Measurements from ENCODE around the gene CEP128.

Gene CEP128

DNA sequence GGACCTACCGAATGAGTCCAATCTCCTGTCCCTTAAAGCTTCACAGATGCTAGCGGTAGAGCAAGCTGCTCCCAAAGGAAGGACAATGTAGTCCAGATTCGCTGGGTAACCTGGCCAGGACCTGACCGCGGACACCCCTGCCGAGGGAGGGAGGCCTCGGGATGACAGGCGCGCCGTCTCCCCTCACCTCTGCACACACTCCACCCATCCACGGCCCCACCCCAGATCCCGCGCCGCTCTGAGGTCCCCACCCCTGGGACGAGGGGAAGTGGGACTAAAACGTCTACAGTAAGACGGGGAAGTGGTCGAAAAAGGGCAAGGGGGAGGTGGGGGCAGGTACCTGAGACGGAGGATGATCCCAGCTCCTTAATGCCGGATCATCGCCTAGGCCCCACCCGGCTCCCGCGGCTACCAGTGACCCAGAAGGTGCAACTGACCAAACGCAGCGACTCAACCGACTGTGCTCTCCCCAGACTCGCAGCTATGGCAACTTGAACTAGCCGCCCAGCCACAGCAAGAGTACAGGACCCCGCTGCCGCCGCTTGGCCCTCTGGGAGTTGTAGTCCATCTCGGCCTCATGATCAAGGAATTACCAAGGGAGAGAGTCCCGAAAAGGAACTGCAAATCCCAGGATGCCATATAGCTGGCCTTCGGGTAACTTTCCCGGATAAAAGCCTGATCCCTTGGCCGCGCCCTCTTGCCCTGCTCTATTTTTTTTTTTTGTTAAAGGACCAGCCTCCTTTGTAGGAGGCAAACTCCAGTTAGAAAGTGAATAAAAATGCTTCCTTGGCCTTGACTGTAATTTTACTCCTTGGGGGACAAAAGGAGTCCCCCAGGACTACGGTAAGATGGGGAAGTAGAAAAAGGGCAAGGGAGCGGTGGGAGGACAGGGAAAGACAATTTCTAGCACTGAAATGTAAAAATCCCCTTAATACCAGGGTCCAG, at the start of gene CEP128:
TSS of gene CEP128 (minus strand) at position 498 of the 945 bp plus-strand sequence.
- DNase-seq (ENCODE audit: low read depth), result peak; percentile 93

GRCh38 chr14:80988735-80989429, 47.3 kb upstream of the CEP128 start:
- DNase-seq (ENCODE audit: low read depth), result no peak

GRCh38 chr14:80988192-80988591, 46.7 kb upstream of the CEP128 start:
- DNase-seq (ENCODE audit: low read depth), result no peak

GRCh38 chr14:80987235-80988032, 45.9 kb upstream of the CEP128 start:
- peak; percentile 70 for DNase-seq (ENCODE audit: low read depth)

DNA sequence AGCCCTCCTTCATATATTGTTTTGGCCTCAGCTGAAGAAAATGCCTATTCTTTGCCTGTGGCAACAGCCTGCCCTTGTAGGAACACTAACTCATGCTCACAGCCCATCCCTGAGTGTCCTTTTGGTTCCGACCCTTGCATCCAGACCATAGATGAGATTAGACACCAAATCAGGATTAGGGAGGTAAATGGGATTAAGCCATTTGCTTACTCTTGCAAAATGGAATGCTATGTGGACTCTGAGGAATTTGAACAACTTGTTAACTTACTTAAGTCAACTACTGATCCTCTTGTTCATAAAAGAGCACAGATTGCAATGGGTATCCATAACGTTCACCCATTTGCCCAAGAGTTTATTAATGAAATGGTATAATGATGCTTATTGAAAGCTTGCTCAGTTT, 41.2 kb upstream of the CEP128 start:
- no peak for DNase-seq (ENCODE audit: low read depth)

DNA sequence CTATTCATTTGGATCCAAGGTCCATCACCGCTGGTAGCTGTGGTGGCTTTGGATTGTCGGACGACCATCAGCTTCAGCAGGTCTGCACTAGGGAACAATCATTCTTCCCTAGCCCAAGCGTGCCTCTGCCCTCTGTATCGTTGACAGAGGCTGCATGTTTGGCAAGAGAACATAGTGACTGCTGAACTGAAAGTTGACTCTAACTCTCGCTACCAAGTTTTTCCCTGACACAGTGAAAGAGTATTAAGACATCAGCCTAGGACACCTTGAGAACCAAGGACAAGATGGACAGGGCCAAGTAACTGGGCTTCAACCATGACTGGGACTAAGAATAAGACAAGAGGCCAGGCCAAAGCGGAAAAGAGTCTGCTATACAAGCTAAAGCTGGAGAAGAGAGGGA, 40.1 kb upstream of the CEP128 start:
- DNase-seq (ENCODE audit: low read depth), result no peak

- DNase-seq (ENCODE audit: low read depth), result no peak
Observed at GRCh38 chr14:80981156-80981555, 39.6 kb upstream of the CEP128 start.

GRCh38 chr14:80979951-80980350, 38.4 kb upstream of the CEP128 start:
- no peak for DNase-seq (ENCODE audit: low read depth)

DNA sequence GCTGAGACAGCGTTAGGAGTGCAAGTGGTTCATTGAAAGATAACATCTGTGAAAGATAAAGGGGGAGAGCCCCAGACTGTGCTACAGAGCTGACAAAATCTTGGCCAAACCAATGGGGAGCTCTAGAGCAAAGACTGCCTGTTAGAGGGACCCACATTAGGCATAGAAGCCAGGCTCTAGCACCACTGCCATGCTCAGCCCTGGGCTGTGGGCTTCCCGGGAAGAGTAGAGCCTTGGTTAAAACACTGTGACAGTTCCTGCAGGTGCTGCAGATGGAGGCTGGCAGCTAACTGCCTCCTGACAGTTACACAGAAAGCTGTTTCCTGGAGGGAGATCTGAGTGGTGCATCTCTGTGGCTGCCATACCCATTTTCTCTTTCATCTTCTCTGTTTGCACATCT, 36.9 kb upstream of the CEP128 start:
- DNase-seq (ENCODE audit: low read depth), result no peak

- DNase-seq (ENCODE audit: low read depth), result no peak
Observed at GRCh38 chr14:80977221-80977620, 35.7 kb upstream of the CEP128 start.

DNA sequence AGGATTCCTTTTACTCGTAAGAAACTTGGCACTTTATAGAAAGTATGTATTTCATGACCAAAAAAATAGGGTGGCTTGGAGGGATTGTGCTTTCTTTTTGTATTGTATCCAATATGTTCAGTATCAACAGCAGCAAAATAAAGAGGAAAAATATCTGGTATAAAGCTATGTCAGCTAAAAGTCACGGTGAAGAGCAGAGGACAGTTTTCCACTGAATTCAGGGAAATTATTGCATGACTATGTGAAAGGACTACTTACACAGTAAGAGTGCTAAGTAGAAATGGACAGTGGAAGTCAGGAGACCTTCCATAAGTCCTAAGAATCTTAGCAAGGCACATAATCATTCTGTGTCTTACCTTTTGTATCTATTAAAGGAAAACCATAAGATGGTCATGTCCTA, 33.1 kb upstream of the CEP128 start:
- no peak for DNase-seq (ENCODE audit: low read depth)

GRCh38 chr14:80973931-80974641, 32.5 kb upstream of the CEP128 start:
- no peak for DNase-seq (ENCODE audit: low read depth)

GRCh38 chr14:80965037-80965436, 23.5 kb upstream of the CEP128 start:
- DNase-seq (ENCODE audit: low read depth), result no peak

DNA sequence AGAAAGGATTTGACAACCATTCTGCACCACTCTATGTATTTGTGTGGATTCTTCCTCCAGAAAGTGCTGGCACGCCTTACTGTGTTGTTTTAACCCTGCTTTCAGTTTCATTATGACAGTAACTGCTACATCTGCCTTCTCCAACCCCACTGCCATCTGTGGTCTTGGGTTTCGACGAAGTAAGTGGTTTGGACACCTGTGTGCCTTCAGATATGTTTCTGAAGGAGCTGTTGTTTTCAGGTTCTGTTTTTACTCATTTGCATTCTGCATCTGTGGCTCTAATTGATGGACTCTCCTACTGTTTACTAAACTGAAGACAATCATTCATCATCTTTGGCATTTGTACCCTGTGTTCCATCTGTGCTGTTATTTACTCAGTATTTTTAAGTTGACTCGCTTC, 18.0 kb upstream of the CEP128 start:
- DNase-seq (ENCODE audit: low read depth), result no peak

GRCh38 chr14:80958939-80959338, 17.4 kb upstream of the CEP128 start:
- no peak for DNase-seq (ENCODE audit: low read depth)

GRCh38 chr14:80958226-80958625, 16.7 kb upstream of the CEP128 start:
- no peak for DNase-seq (ENCODE audit: low read depth)

GRCh38 chr14:80957613-80958012, 16.1 kb upstream of the CEP128 start:
- DNase-seq (ENCODE audit: low read depth), result no peak

DNA sequence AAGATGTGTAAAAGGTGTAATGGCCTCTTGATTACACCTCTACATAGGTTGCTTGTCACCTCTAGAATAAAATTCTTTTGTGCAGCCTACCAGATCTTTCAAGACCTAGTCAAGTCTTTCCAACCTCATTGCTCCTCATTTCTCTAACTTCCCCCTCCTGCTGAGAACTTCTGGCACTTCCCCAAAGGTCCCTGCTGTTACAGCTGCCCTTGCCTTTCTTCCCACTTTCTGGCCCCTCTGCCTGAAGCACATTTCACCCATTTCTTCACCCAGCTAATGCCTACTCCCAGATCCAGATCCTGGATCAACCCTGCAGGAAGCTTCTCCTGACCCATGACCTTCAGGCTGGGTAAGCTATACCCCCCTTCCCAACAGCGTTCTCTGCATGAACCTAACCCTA, 15.4 kb upstream of the CEP128 start:
- no peak for DNase-seq (ENCODE audit: low read depth)

- no peak for DNase-seq (ENCODE audit: low read depth)
Observed at GRCh38 chr14:80956102-80956501, 14.6 kb upstream of the CEP128 start.

DNA sequence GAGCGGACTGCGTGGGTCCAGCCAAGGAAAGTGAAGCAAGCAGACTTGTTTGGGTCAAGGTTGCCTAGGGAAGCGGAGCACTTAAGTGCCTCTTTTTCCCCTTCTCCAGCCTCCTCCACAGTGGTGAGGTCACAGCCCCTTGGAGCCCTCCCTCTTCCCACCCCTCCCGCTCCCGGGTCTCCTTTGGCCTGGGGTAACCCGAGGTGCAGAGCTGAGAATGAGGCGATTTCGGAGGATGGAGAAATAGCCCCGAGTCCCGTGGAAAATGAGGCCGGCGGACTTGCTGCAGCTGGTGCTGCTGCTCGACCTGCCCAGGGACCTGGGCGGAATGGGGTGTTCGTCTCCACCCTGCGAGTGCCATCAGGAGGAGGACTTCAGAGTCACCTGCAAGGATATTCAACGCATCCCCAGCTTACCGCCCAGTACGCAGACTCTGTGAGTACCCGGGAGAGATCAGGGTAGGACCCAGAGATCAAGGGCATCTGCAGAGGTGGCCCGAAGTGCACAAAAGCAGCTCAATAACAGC, 13.9 kb upstream of the CEP128 start, which contains the start of gene TSHR:
TSS of gene TSHR (plus strand) at position 206 of the 526 bp plus-strand sequence. CDS start at position 266, 60 bp downstream.
- no peak for DNase-seq (ENCODE audit: low read depth)

DNA sequence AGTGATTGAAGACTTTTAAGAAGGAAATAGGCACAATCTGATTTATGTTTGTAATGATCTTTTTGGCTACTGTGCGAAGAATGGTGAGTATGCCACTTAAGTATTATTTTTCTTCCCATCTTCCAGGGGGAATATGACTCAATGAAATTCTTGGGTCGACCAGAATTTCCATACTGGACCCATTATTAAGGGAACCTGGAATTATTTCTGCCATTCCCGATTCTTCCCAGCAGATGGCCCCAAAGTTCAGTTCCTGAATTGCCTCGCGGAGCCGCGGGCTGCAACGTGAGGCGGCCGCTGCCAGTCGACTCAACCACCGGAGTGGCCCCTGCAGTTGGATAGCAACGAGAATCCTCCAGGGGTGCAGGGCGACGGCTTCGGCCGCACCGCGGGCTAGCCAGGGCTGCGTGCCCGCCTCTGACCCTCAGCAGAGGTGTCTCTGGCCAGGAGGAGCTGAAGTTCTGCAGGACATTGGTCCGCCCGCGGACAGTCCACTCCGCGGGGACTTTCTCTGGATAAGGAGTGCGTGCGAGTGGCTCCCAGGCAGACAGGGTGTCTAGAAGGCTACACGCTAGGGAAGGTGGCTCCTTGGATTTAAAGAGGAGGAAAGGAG, 13.3 kb upstream of the CEP128 start:
- DNase-seq (ENCODE audit: low read depth), result peak; percentile 68
